ENCODE data around the gene RTP1. TPM values are rescaled to one million over a fixed set of nuclear protein-coding genes. Genes with fewer than 3 reads are reported as not detected.

The RTP1 gene
- total RNA-seq, 2 experiments from 2014 or later, result not detected

GRCh38 chr3:187150599-187150998, 46.7 kb upstream of the RTP1 start:
- no TSS peak for BruUV-seq (replicated peaks)
- Histone ChIP-seq H3K9me2 (ENCODE audit: insufficient read depth, low read length) (no peaks in the 10 kb centered on the region), H4K20me1 (ENCODE audit: insufficient read depth, low read length) (no peaks in the 10 kb centered on the region), H3K36me3 (ENCODE audit: insufficient read depth, low read length) (no peaks in the 10 kb centered on the region), H3K4me2 (ENCODE audit: low read length) (no peak overlapping the region), H2AFZ (ENCODE audit: low read length) (peak overlapping the region; percentile 52; the same call in 1 of the 2 replicates), H3K4me1 (ENCODE audit: insufficient read depth, low read length, poor library complexity, severe bottlenecking) (no peaks in the 10 kb centered on the region), H3K9me3 (ENCODE audit: low read length) (no peaks in the 10 kb centered on the region), H3K79me2 (ENCODE audit: insufficient read depth, low read depth, low read length) (no peaks in the 10 kb centered on the region), H3K27ac (ENCODE audit: low read depth, low read length, poor library complexity, severe bottlenecking) (no peak overlapping the region), H3K4me3 (ENCODE audit: low read depth, low read length, poor library complexity, severe bottlenecking) (no peak overlapping the region)
- TF ChIP-seq EZH2phosphoT487 (IDR thresholded peaks at IDR 0.05; ENCODE audit: borderline replicate concordance, low read depth, low read length), result no peak
- TF ChIP-seq CTCF (conservative IDR thresholded peaks at IDR 0.05; ENCODE audit: low read length), result peak; percentile 76
- DNase-seq (ENCODE audit: low spot score), result peak; percentile 64
- intact Hi-C loops (cut with micrococcal nuclease; ENCODE audit: unreplicated experiment), result loop anchor here (1.0 to 5.0 kb wide), 2 partner anchors 37 to 303 kb away; no protein-coding TSS in a partner anchor
- POLR2A ChIA-PET, result interaction anchor here (0.7 to 1.3 kb wide), 4 partner anchors 15 to 878 kb away, joined by 3 to 4 read pairs (median 3); no protein-coding TSS in a partner anchor
- CTCF ChIA-PET (ENCODE audit: unreplicated experiment), result interaction anchor here (1.3 to 2.0 kb wide), 3 partner anchors 11 to 302 kb away, joined by 3 to 10 read pairs (median 3); partner anchors contain the start of gene RPL39L

GRCh38 chr3:187161556-187161955, 35.7 kb upstream of the RTP1 start:
- intact Hi-C loops (cut with micrococcal nuclease; ENCODE audit: unreplicated experiment), result no loop called here
- POLR2A ChIA-PET, result no interaction called here
- H3K4me1 ChIP-seq (ENCODE audit: insufficient read depth, low read length, poor library complexity, severe bottlenecking), result no peaks in the 10 kb centered on the region

More at GRCh38 chr3:187161556-187161955, 35.7 kb upstream of the RTP1 start:
- no TSS peak for BruUV-seq (replicated peaks)
- no peaks in the 10 kb centered on the region for H4K20me1 ChIP-seq (ENCODE audit: insufficient read depth, low read length)
- H3K27ac ChIP-seq (ENCODE audit: low read depth, low read length, poor library complexity, severe bottlenecking), result no peak overlapping the region
- H3K9me3 ChIP-seq (ENCODE audit: low read length), result peaks cover 5% of the 10 kb centered on the region; the same call in 1 of the 2 replicates
- TF ChIP-seq EZH2phosphoT487 (IDR thresholded peaks at IDR 0.05; ENCODE audit: borderline replicate concordance, low read depth, low read length) (no peak), CTCF (conservative IDR thresholded peaks at IDR 0.05; ENCODE audit: low read length) (no peak)
- H3K9me2 ChIP-seq (ENCODE audit: insufficient read depth, low read length), result no peaks in the 10 kb centered on the region
- H3K79me2 ChIP-seq (ENCODE audit: insufficient read depth, low read depth, low read length), result no peaks in the 10 kb centered on the region
- H3K36me3 ChIP-seq (ENCODE audit: insufficient read depth, low read length), result no peaks in the 10 kb centered on the region
- H3K4me3 ChIP-seq (ENCODE audit: low read depth, low read length, poor library complexity, severe bottlenecking), result no peak overlapping the region
- H3K4me2 ChIP-seq (ENCODE audit: low read length), result no peak overlapping the region
- no peak for DNase-seq (ENCODE audit: low spot score)
- CTCF ChIA-PET (ENCODE audit: unreplicated experiment), result no interaction called here
- no peak overlapping the region for H2AFZ ChIP-seq (ENCODE audit: low read length)
